CD14-positive monocyte (primary cell): ENCODE results near the gene IVNS1ABP. TPM values are rescaled to one million over a fixed set of nuclear protein-coding genes. Genes with fewer than 3 reads are reported as not detected.

ENCODE experiments used
- DNase-seq, 3 donors: peaks; one replicate each; pipeline ENCODE4 v3.0.0-alpha.2; 2011 to 2022
- H2AFZ ChIP-seq: 2 replicates; pipeline ENCODE4 v1.6.0; 2012; ENCODE audit warnings: mild to moderate bottlenecking, low read depth, low read length, inconsistent platforms; ENCODE audit not compliant: insufficient read depth, poor library complexity, severe bottlenecking
- H3K27ac ChIP-seq, 2 donors: 1 replicate in 1 of 2; 2 replicates in 1 of 2; pipeline ENCODE4 v1.5.1; 2012 to 2013; ENCODE audit warnings: low read length in 2 of 2, control low read depth in 1 of 2, inconsistent platforms in 1 of 2, low read depth in 1 of 2, mild to moderate bottlenecking in 1 of 2
- H3K27me3 ChIP-seq, 2 donors: one replicate each; pipeline versions ENCODE4 v1.6.0 to v1.6.1; 2011 to 2013; ENCODE audit warnings: low read length in 2 of 2; ENCODE audit not compliant: control insufficient read depth in 2 of 2, insufficient read depth in 2 of 2
- H3K36me3 ChIP-seq, 2 donors: replicated peaks in 1 of 2; 1 replicate in 1 of 2; 2 replicates in 1 of 2; pipeline versions ENCODE4 v1.5.1 to v1.6.1; 2012 to 2013; ENCODE audit warnings: low read length in 2 of 2, control low read depth in 1 of 2, inconsistent platforms in 1 of 2, mild to moderate bottlenecking in 1 of 2; ENCODE audit not compliant: insufficient read depth in 2 of 2, control insufficient read depth in 1 of 2
- H3K4me1 ChIP-seq, 2 donors: 1 replicate in 1 of 2; 2 replicates in 1 of 2; pipeline versions ENCODE4 v1.5.1 to v1.6.1; 2012 to 2013; ENCODE audit warnings: low read length in 2 of 2, control low read depth in 1 of 2, inconsistent platforms in 1 of 2, mild to moderate bottlenecking in 1 of 2, moderate library complexity in 1 of 2; ENCODE audit not compliant: insufficient read depth in 2 of 2, control insufficient read depth in 1 of 2
- H3K4me2 ChIP-seq: replicated peaks from 2 replicates; pipeline ENCODE3; 2012; ENCODE audit warnings: low read length, moderate library complexity, mild to moderate bottlenecking; ENCODE audit not compliant: poor library complexity, severe bottlenecking; ENCODE audit errors: extremely low read depth
- H3K4me3 ChIP-seq, 3 experiments: fragments of 200-600 bp in 1 of 3; sonication (generic) in 1 of 3; replicated peaks in 1 of 3; 1 replicate in 2 of 3; 2 replicates in 1 of 3; pipeline ENCODE4 v1.5.1; 2011 to 2013; ENCODE audit warnings: low read length in 3 of 3, mild to moderate bottlenecking in 3 of 3, control low read depth in 2 of 3, low read depth in 2 of 3, inconsistent platforms in 1 of 3, moderate library complexity in 1 of 3
- H3K79me2 ChIP-seq: 2 replicates; pipeline ENCODE4 v1.6.0; 2012; ENCODE audit warnings: mild to moderate bottlenecking, control low read depth, inconsistent platforms, low read length, moderate library complexity; ENCODE audit not compliant: insufficient read depth
- H3K9ac ChIP-seq: 2 replicates; pipeline ENCODE4 v1.6.0; 2017; ENCODE audit warnings: low read length, mild to moderate bottlenecking; ENCODE audit not compliant: insufficient read depth, poor library complexity, severe bottlenecking
- H3K9me3 ChIP-seq, 2 donors: replicated peaks in 1 of 2; 1 replicate in 1 of 2; 2 replicates in 1 of 2; pipeline versions ENCODE4 v1.5.1 to v1.6.1; 2012 to 2013; ENCODE audit warnings: low read length in 2 of 2, control low read depth in 1 of 2; ENCODE audit not compliant: control insufficient read depth in 1 of 2, insufficient read depth in 1 of 2
- H4K20me1 ChIP-seq: 2 replicates; pipeline ENCODE4 v1.6.0; 2012; ENCODE audit warnings: mild to moderate bottlenecking, low read length, control low read depth, moderate library complexity; ENCODE audit not compliant: insufficient read depth
- H3K27ac Mint-ChIP-seq, 7 donors: one replicate each; pipeline ENCODE4 v1.8.0; 2020; ENCODE audit warnings: mild to moderate bottlenecking in 7 of 7, mixed read lengths in 7 of 7, moderate library complexity in 6 of 7, inconsistent platforms in 2 of 7
- H3K27me3 Mint-ChIP-seq, 3 donors: one replicate each; pipeline ENCODE4 v1.8.0; 2021 to 2022; ENCODE audit warnings: low read depth in 3 of 3, mild to moderate bottlenecking in 3 of 3, mixed read lengths in 3 of 3, moderate library complexity in 3 of 3, inconsistent platforms in 1 of 3
- H3K36me3 Mint-ChIP-seq, 2 donors: one replicate each; pipeline ENCODE4 v1.8.0; 2020; ENCODE audit warnings: mixed read lengths in 2 of 2, inconsistent platforms in 1 of 2, mild to moderate bottlenecking in 1 of 2
- H3K4me1 Mint-ChIP-seq: one replicate; pipeline ENCODE4 v1.8.0; 2020; ENCODE audit warnings: mild to moderate bottlenecking, mixed read lengths
- H3K4me3 Mint-ChIP-seq, 2 donors: one replicate each; pipeline ENCODE4 v1.8.0; 2020; ENCODE audit warnings: mild to moderate bottlenecking in 2 of 2, mixed read lengths in 2 of 2, moderate library complexity in 1 of 2
- H3K9me3 Mint-ChIP-seq, 7 donors: one replicate each; pipeline ENCODE4 v1.8.0; 2020 to 2022; ENCODE audit warnings: mixed read lengths in 7 of 7, mild to moderate bottlenecking in 6 of 7, moderate library complexity in 6 of 7, inconsistent platforms in 2 of 7
- WGBS: methylation state at CpG from one replicate; pipeline ENCODE4 v1.1.5; 2013; ENCODE audit warnings: missing lambda C conversion rate; ENCODE audit not compliant: insufficient coverage; 5-methylcytosine and 5-hydroxymethylcytosine counted together
- intact Hi-C, 2 donors: fragments of 100-400 bp; cut with micrococcal nuclease; formaldehyde crosslinking; loops; one replicate each; pipeline versions ENCODE4 v1.15.0 to v1.15.1; 2023
- polyA plus RNA-seq, 3 donors: library from polyadenylated mRNA; depleted of rRNA in 1 of 3; unstranded in 2 of 3; stranded (reverse) in 1 of 3; fragments of 300-500 nt in 2 of 3; fragments of >200 nt in 1 of 3; fragmentation: Illumina TruSeq in 2 of 3; gene quantifications; 1 replicate in 2 of 3; 2 replicates in 1 of 3; pipeline ENCODE4 v1.2.3, GENCODE V29; 2012 to 2021
- TF ChIP-seq, protein P1 (sequence below): fragments of 200-600 bp; IDR thresholded peaks from one replicate; pipeline ENCODE4 v1.8.0; 2022; ENCODE audit warnings: antibody characterized with exemption, mild to moderate bottlenecking

Gene IVNS1ABP
- polyA plus RNA-seq, 3 donors: 50.9 to 97.7 (median 69.2) TPM

DNA sequence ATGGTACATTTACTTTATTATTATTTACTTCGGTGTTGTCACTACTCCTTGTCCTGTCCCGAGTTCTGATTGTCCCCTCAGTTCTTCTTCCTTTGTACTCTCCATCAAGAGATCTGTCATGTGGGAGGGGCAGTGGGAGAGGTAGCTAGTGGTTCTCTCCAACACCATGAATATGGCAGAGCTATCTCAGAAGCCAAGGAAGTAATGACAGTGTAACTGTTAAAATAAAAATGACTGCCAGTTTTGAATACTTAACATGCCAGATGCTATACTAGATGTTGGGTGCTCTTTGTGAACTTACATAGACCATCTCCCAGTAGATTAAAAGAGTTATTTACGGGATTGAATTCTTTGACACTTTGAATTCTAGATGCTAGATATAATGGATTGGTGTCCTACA lies 28.6 kb downstream of the IVNS1ABP start:
- Mint-ChIP-seq H3K27ac (no peak overlapping the region), H3K4me3 (no peak overlapping the region)

DNA sequence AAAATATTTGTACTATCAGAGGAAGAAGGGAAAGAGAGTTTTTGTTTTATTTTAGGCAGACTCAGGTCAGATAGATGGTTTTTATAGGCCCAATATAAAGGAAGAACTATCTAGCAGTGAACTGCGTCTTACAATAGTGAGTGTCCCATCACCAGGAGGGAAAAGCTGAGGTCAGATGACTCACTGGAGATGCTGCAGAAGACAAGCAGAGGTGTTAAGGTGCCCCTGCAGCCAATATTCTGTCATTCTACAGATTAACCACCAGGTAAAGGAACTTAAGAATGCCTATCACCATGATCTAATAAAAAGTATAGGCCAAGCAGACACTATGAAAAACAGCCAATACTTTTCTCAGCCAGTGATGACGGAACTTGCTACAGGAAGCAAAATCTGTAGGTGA lies 29.6 kb downstream of the IVNS1ABP start:
- Mint-ChIP-seq H3K36me3 (peaks cover 6 to 9% of the 10 kb centered on the region in 2 donors), H3K27ac (no peak overlapping the region), H3K4me3 (no peak overlapping the region), H3K9me3 (peaks cover 0 to 8% (median 0%) of the 10 kb centered on the region in 7 donors), H3K27me3 (peaks cover 0 to 2% (median 2%) of the 10 kb centered on the region in 3 donors), H3K4me1 (peaks cover 15% of the 10 kb centered on the region)
- H3K27me3 ChIP-seq: no peaks in the 10 kb centered on the region
- no peak overlapping the region for H3K4me3 ChIP-seq
- WGBS: 100% methylated on average over 1 of the region's 2 CpGs
- no peak overlapping the region for H3K9ac ChIP-seq
- H3K4me1 ChIP-seq: peaks cover 12 to 16% of the 10 kb centered on the region in 2 donors
- no peaks in the 10 kb centered on the region for H4K20me1 ChIP-seq
- H3K27ac ChIP-seq: no peak overlapping the region
- H3K36me3 ChIP-seq: no peaks in the 10 kb centered on the region
- no peak overlapping the region for H3K4me2 ChIP-seq
- H3K9me3 ChIP-seq: no peaks in the 10 kb centered on the region
- no peak for DNase-seq
- TF ChIP-seq, protein P1, sequence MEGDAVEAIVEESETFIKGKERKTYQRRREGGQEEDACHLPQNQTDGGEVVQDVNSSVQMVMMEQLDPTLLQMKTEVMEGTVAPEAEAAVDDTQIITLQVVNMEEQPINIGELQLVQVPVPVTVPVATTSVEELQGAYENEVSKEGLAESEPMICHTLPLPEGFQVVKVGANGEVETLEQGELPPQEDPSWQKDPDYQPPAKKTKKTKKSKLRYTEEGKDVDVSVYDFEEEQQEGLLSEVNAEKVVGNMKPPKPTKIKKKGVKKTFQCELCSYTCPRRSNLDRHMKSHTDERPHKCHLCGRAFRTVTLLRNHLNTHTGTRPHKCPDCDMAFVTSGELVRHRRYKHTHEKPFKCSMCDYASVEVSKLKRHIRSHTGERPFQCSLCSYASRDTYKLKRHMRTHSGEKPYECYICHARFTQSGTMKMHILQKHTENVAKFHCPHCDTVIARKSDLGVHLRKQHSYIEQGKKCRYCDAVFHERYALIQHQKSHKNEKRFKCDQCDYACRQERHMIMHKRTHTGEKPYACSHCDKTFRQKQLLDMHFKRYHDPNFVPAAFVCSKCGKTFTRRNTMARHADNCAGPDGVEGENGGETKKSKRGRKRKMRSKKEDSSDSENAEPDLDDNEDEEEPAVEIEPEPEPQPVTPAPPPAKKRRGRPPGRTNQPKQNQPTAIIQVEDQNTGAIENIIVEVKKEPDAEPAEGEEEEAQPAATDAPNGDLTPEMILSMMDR: no peak
- intact Hi-C loops: no loop called here
- no peaks in the 10 kb centered on the region for H3K79me2 ChIP-seq
- H2AFZ ChIP-seq: no peak overlapping the region

More for the DNA sequence above, 28.6 kb downstream of the IVNS1ABP start:
- DNase-seq: no peak
- TF ChIP-seq, protein P1: no peak
- Histone ChIP-seq H3K36me3 (no peaks in the 10 kb centered on the region), H3K27me3 (no peaks in the 10 kb centered on the region), H3K79me2 (no peaks in the 10 kb centered on the region), H4K20me1 (no peaks in the 10 kb centered on the region), H3K4me2 (no peak overlapping the region), H3K4me1 (peaks cover 18 to 25% of the 10 kb centered on the region in 2 donors), H3K4me3 (no peak overlapping the region), H3K9me3 (no peaks in the 10 kb centered on the region), H3K27ac (no peak overlapping the region), H3K9ac (no peak overlapping the region), H2AFZ (no peak overlapping the region)
- peaks cover 23% of the 10 kb centered on the region for H3K4me1 Mint-ChIP-seq
- no CpG with 5 or more reads among the region's 3 CpGs for WGBS
- H3K9me3 Mint-ChIP-seq: peaks cover 0 to 8% (median 0%) of the 10 kb centered on the region in 7 donors
- H3K36me3 Mint-ChIP-seq: peaks cover 9 to 10% of the 10 kb centered on the region in 2 donors
- intact Hi-C loops: no loop called here
- peaks cover 0 to 2% (median 2%) of the 10 kb centered on the region in 3 donors for H3K27me3 Mint-ChIP-seq
